ENCODE results near the gene FAM32A. TPM values are rescaled to one million over a fixed set of nuclear protein-coding genes. Genes with fewer than 3 reads are reported as not detected.

Gene FAM32A
- total RNA-seq, 2 donors from 2014 or later: 29.6 to 44.5 TPM

DNA sequence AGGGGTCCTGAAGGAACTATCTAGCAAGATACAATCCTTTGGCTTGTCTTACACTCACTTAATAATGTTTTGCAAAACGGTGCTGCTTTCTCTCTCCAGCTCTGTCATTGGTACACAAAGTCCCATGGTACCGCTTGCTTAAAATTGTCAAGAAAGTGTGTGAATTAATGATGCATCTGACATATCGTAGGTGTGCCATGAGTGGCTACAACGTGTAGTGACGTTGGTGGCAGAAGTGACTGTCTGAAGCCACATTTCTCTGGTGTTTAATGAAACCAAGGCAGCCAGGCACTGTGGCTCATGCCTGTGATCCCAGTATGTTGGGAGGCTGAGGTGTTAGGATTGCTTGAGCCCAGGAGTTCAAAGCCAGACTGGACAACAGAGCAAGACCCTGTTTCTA is 39.1 kb upstream of the FAM32A start:
- Histone ChIP-seq H3K4me1 (peaks cover 21% of the 10 kb centered on the region), H3K9me3 (no peaks in the 10 kb centered on the region), H3K27me3 (no peaks in the 10 kb centered on the region), H3K4me3 (no peak overlapping the region), H3K27ac (no peak overlapping the region), H3K36me3 (replicated peaks in 1 of 2; ENCODE audit: insufficient read depth in 1 of 2, low read depth in 2 of 2) (no peaks in the 10 kb centered on the region)
- intact Hi-C loops (cut with DNase I): no loop called here
- no peak for DNase-seq
- no peak for TF ChIP-seq POLR2A (IDR thresholded peaks at IDR 0.05)
- no peak for ATAC-seq
- WGBS, 2 donors: 80 to 85% methylated on average over 5 of the region's 5 CpGs

DNA sequence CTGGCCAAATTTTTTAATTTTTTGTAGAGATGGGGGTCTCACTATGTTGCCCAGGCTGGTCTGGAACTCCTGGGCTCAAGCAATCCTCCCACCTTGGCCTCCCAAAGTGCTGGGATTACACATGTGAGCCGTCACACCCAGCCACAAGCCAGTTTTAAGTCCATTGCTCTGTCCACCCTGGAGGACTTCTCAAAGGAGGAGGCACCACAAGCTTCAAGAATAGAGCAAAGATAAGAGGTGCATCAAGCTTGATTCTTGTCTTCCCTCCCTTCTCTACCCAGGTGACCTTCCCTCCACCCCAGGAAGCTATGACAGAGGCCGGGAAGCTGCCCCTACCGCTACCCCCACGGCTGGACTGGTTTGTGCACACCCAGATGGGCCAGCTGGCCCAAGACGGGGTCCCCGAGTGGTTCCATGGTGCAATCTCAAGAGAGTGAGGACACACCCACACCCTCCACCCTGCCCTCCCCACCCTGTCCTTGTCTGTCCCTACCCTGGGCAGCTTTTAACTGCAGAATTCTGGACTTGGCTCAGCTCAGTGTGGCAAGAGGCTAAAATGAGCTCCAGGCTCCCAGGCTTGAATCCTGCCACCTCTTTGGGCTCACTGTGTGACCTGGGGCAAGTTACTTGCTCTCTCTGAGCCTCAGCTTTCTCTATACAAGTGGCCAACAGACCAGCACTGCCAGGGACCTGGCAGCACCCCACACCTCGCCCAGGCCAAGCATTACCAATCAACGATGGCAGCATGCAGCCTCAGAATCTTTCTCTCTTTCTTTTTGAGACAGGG is 36.6 kb upstream of the FAM32A start:
- Histone ChIP-seq H3K27me3 (no peaks in the 10 kb centered on the region), H3K4me3 (no peak overlapping the region), H3K4me1 (peaks cover 15% of the 10 kb centered on the region), H3K27ac (no peak overlapping the region), H3K36me3 (replicated peaks in 1 of 2; ENCODE audit: insufficient read depth in 1 of 2, low read depth in 2 of 2) (no peaks in the 10 kb centered on the region), H3K9me3 (no peaks in the 10 kb centered on the region)
- TF ChIP-seq POLR2A (IDR thresholded peaks at IDR 0.05): no peak
- TF ChIP-seq, protein P1, sequence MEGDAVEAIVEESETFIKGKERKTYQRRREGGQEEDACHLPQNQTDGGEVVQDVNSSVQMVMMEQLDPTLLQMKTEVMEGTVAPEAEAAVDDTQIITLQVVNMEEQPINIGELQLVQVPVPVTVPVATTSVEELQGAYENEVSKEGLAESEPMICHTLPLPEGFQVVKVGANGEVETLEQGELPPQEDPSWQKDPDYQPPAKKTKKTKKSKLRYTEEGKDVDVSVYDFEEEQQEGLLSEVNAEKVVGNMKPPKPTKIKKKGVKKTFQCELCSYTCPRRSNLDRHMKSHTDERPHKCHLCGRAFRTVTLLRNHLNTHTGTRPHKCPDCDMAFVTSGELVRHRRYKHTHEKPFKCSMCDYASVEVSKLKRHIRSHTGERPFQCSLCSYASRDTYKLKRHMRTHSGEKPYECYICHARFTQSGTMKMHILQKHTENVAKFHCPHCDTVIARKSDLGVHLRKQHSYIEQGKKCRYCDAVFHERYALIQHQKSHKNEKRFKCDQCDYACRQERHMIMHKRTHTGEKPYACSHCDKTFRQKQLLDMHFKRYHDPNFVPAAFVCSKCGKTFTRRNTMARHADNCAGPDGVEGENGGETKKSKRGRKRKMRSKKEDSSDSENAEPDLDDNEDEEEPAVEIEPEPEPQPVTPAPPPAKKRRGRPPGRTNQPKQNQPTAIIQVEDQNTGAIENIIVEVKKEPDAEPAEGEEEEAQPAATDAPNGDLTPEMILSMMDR (IDR thresholded peaks at IDR 0.05): no peak
- 81 to 98% methylated on average over 5 to 8 of the region's 8 CpGs for WGBS, 2 donors
- ATAC-seq (no peak), DNase-seq (no peak)
- intact Hi-C loops (cut with DNase I): no loop called here

GRCh38 chr19:16153582-16154336 is 31.5 kb upstream of the FAM32A start:
- WGBS, 2 donors: 74 to 100% methylated on average over 7 to 11 of the region's 11 CpGs
- DNase-seq (no peak), ATAC-seq (no peak)
- TF ChIP-seq, protein P1 (IDR thresholded peaks at IDR 0.05): no peak
- TF ChIP-seq POLR2A (IDR thresholded peaks at IDR 0.05): no peak
- no peak overlapping the region for H3K4me3 ChIP-seq
- H3K4me1 ChIP-seq: no peaks in the 10 kb centered on the region
- intact Hi-C loops (cut with DNase I): no loop called here
- H3K27me3 ChIP-seq: no peaks in the 10 kb centered on the region
- no peak overlapping the region for H3K27ac ChIP-seq
- H3K36me3 ChIP-seq (replicated peaks in 1 of 2; ENCODE audit: insufficient read depth in 1 of 2, low read depth in 2 of 2): no peaks in the 10 kb centered on the region
- no peaks in the 10 kb centered on the region for H3K9me3 ChIP-seq

DNA sequence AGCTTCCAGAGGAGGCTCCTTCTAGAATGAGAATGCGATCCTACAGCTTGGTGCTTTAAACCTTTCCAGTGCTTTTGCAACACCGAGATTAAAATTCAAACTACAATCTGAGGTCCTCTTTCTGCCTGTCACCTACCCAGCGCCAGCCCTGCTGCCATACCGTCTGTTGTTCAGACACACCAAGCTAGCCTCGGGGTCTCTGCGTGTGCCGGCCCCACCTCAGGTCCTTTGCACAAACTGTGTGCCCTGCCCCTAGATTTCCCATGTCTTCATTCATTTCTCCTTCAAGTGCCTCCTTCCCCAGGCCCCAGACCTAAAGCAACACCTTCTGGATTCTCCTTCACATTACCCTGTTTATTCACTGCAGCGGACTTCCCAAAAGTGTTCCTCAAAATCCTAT is 30.7 kb upstream of the FAM32A start:
- ATAC-seq: no peak
- no peaks in the 10 kb centered on the region for H3K4me1 ChIP-seq
- no peaks in the 10 kb centered on the region for H3K9me3 ChIP-seq
- H3K4me3 ChIP-seq: no peak overlapping the region
- no peak for TF ChIP-seq POLR2A (IDR thresholded peaks at IDR 0.05)
- TF ChIP-seq, protein P1 (IDR thresholded peaks at IDR 0.05): no peak
- H3K36me3 ChIP-seq (replicated peaks in 1 of 2; ENCODE audit: insufficient read depth in 1 of 2, low read depth in 2 of 2): no peaks in the 10 kb centered on the region
- no peak for DNase-seq
- H3K27ac ChIP-seq: no peak overlapping the region
- intact Hi-C loops (cut with DNase I): no loop called here
- WGBS, 2 donors: 95 to 96% methylated on average over 8 of the region's 8 CpGs
- H3K27me3 ChIP-seq: no peaks in the 10 kb centered on the region

- H3K27ac ChIP-seq: no peak overlapping the region
These were observed 30.1 kb upstream of the FAM32A start for GRCh38 chr19:16155128-16155527.

More at GRCh38 chr19:16155128-16155527, 30.1 kb upstream of the FAM32A start:
- intact Hi-C loops (cut with DNase I): no loop called here
- Histone ChIP-seq H3K36me3 (replicated peaks in 1 of 2; ENCODE audit: insufficient read depth in 1 of 2, low read depth in 2 of 2) (no peaks in the 10 kb centered on the region), H3K27me3 (no peaks in the 10 kb centered on the region), H3K4me1 (no peaks in the 10 kb centered on the region), H3K4me3 (no peak overlapping the region), H3K9me3 (no peaks in the 10 kb centered on the region)
- WGBS, 2 donors: 81 to 100% methylated on average over 1 of the region's 1 CpG
- no peak for DNase-seq
- no peak for ATAC-seq
- TF ChIP-seq POLR2A (IDR thresholded peaks at IDR 0.05): no peak
- TF ChIP-seq, protein P1 (IDR thresholded peaks at IDR 0.05): no peak

Measured in body of pancreas (tissue), 4 donors.